HG03108 (cell line): ENCODE results near the gene SIVA1.

Experiments
- ATAC-seq: cut with Tn5 transposase; IDR thresholded peaks from one replicate; pipeline ENCODE4 v1.9.1; 2021; ENCODE audit warnings: moderate library complexity; ENCODE audit not compliant: unreplicated experiment

SIVA1 gene

GRCh38 chr14:104806625-104807465 is 53.9 kb downstream of the SIVA1 start:
- ATAC-seq: no peak

GRCh38 chr14:104808456-104808855 is 55.5 kb downstream of the SIVA1 start:
- ATAC-seq: no peak
